Hematopoietic multipotent progenitor cell (in vitro differentiated cells): ENCODE results near the gene OR6N2. TPM values are rescaled to one million over a fixed set of nuclear protein-coding genes. Genes with fewer than 3 reads are reported as not detected.

Source experiments
- DNase-seq, 3 donors: peaks; one replicate each; pipeline ENCODE4 v3.0.0-alpha.2; 2011 to 2015; ENCODE audit warnings: low read depth in 2 of 3, low spot score in 2 of 3
- small RNA-seq: library from RNA; depleted of rRNA; stranded (forward); fragments of <200 nt; gene quantifications from one replicate; pipeline ENCODE3, GENCODE V24; 2012
- total RNA-seq: library from RNA; depleted of rRNA; stranded (reverse); fragments of >200 nt; gene quantifications from one replicate; pipeline ENCODE4 v1.2.3, GENCODE V29; 2012

Gene OR6N2
- total RNA-seq, 1 donor = not detected

DNA sequence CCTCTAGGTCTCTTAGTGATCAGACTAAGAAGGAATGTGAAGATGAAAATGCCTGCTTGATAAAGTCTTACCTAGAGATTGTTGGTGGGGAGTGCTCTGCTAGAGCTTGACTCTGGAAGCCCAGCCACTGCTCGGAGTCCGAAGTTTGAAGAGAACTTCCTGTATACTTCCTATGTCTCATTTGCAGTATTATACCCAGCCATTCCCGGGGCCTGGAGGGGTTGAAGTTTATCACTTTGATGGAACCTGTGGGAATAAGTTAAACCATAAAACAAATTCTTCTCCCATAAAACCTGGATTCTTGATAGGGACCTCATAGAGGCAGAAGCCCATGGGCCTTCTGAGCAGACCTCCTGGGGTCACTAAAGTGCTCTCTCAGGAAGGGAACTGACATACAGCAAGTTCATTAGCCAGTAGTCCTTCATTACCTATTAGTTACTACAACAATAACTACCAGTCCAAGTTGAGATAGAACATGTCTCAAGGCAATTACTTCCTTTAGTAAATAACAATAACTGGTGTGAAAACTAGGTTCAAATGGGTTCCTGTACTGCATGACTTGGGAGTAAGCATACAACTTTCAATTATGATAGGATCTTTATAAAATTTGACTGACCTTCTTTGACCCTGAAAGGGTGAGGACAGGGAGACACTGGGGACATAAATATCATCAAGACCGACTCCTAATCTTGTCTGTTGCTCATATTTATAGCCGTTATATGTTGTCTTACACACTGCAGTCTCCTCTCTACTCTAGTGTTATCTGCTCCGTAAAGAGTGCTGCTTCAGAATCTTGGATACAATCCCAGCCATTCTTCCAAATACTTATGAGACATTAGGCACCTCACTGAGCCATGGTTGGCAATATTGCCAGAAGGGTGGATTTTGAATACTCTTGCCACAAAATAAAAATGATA, 8.8 kb downstream of the OR6N2 start, which contains the start of gene OR6N1:
TSS of gene OR6N1 (minus strand) at position 246 of the 917 bp plus-strand sequence. CDS start 5,513 bp downstream, outside the sequence.
- DNase-seq = no peak

DNA sequence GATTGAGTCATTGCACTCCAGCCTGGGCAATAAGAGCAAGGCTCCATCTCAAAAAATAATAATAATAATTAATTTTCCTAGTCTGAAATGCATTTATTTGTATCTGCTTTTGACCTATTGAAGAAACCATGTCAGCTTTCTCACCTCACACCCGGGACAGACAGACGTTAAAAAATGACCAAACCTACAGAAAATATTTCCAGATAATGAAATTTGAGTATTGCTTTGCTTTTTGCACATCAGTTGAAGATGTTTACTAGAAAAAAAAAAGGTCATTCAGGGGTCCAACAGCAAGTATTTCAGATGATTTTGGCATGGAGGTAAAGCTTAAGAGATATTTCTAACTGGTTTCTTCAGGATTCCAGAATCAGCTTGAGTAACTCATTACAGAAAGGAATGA, 26.6 kb downstream of the OR6N2 start, which contains the start of gene OR6K6:
TSS of gene OR6K6 (plus strand) at position 301 of the 400 bp plus-strand sequence. CDS start 168 bp downstream, outside the sequence.
- DNase-seq = no peak

DNA sequence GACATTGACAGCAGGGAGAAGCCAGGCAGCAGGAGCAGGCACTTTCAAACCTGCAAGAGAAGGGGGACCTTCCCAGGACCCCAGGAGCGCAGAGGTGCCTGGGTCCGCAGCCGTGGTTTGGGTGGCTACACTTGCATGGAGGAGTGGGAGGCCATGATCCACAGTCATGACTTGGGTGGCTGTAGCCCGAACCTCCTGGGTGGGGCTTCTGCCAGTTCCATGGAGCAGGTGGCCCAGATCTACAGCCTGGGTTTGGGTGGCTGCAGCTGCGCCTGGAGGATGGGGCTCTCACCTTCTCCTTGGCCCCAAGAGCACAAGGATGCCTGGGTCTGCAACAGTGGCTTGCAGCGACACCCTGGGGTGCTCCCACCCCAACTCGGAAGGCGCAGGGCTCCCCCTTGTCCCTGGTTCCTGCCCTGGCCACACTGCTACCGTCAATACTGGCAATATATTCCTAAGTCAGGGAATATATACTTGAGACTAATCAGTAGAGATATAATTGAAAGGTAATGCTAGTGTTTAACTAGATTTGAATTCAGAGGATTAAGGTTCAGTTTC, 28.8 kb downstream of the OR6N2 start:
- no peak for DNase-seq

DNA sequence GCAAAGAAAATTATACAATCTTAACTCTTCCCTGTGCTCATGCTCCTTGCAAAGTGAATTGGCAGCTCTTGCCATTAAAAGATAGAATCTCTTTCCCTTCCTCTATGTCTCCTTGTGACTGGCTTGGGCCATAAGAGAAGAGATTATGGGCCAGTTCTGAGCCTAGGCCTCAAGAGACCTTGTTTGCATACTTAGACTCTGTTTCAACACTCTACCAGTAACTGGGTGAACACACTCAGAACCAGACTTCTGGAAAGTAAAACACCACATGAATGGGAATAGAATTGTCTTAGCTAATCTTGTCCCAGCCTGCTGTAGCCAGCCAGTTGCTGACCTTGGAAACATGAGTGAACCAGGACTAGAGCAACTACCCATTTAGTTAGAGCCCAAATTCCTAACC, 45.2 kb downstream of the OR6N2 start:
- DNase-seq = no peak

DNA sequence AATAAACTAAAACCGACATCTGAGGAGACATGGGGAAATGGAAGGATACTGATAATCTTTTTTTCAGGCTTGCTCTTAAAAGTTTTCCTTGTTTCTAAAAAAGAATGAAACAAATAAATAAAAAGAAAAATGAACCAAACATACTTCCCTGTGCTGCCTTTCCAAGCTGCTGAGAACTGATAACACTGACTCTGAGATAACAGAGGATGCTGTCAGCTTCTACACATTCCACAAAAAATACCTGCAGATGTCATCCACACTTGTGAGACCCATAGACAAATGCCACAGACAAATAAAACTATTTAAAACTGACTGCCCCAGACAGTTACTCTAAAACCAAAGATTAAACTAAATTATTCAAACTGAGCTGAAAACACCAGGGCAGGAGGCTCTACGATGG, 48.5 kb downstream of the OR6N2 start:
- no peak for DNase-seq

DNA sequence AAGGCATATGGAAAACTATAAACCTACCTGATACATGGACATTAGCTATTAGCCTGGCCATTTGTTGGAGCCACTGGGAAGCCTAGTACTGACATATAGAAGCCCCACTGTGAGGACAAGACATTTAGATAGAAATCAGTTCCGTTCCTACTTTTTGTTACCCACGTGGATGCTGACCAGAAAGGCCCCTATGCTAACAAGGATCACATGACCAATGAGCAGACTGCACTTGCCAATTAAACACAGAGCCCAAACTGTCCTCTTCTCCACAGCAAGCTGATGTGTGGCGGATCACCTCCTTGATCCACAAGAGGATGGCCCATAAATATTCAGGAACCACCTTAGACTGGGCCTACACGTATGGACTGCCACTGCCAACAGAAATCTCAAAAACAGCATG, 49.3 kb downstream of the OR6N2 start:
- DNase-seq = no peak

DNA sequence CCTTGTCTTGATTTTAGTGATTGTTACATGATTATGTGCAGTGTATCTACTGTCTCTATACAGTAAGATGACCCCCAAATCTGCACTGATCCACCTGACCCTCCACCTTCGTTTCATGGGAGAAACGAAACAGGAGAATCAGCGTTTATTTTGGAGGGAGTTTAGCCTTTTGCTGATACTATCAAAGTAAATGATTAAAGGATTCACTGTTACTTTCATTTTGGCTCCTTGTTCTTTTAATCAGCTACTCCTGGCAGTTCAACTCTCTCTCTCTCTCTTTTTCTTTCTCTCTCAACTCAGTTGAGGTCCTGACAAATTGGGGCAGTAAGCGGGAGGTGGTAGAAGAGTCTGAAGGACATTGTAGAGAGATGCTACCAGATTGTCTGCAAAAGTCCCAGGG, 50.6 kb downstream of the OR6N2 start:
- DNase-seq = no peak

DNA sequence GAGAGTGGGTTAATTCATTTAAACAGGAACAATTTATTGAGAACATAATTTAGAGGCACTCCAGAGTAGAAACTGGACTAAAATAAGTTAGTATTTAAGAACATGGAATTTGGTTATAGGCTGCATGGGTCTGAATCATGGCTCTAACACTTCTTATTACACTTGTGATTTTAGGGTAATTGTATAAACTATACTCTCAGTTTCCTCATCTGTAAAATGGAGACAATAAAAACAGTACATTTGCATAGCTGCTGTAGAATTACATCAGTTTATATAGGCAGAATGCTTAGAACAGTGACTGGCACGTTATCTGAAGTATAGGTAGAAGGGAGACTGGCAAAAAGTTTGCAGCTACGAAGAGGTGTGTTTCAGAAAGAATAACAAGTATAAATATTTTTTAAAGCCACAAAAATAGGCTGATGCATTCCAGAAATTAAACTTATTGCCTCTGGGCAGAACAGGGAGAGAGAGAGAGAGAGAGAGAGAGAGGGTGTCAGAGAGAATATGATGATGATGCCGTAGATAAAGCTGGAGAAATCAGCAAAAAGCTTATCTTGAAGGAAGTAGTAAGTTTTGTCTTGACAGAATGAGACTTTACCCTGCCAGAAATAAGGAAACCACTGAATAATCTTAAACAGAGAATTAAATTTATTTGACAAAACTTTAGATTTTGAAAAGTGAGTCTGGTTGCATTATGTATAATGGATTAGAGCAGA, 52.3 kb downstream of the OR6N2 start:
- DNase-seq = no peak

DNA sequence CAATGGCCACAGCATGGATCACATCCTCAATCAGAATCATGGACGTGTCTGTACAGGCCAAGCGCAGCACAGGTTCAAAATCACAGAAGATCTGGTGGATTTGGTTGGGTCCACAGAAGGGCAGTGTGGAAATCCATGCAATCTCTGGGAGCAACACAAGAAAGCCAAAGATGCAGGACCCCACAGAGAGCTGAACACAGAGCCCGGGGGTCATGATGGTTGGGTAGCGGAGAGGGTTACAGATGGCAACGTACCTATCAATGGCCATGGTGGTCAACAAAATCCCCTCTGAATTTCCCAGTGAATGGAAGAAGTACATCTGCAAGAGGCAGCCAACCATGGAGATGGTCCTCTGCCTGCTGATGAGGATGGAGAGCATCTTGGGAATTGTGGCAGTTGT, 56.6 kb downstream of the OR6N2 start:
- no peak for DNase-seq

Small RNA genes within 50 kb of the gene (small RNA-seq; reads per million reads assigned to genes)
- gene OR2AQ1P = not detected

Other genes starting within 250 kb of the OR6N2 start
- under 0.01 TPM for gene OR6Y1, start 226.8 kb downstream of the OR6N2 start, total RNA-seq
- not detected for gene OR6P1, start 210.6 kb downstream of the OR6N2 start, total RNA-seq
- not detected for gene OR10X1, start 201.3 kb downstream of the OR6N2 start, total RNA-seq
- under 0.01 TPM for gene OR10Z1, start 175.9 kb downstream of the OR6N2 start, total RNA-seq
- gene SPTA1, start 94.5 kb downstream of the OR6N2 start, total RNA-seq = 10.2 TPM
- gene OR6K2, start 80.6 kb downstream of the OR6N2 start, total RNA-seq = not detected
- gene OR6K3, start 60.5 kb downstream of the OR6N2 start, total RNA-seq = not detected
- not detected for gene OR6K6, start 26.5 kb downstream of the OR6N2 start, total RNA-seq
- gene OR6N1, start 9.0 kb downstream of the OR6N2 start, total RNA-seq = not detected
- 1.1 TPM for gene MNDA, start 50.1 kb upstream of the OR6N2 start, total RNA-seq
- gene PYHIN1, start 150.3 kb upstream of the OR6N2 start, total RNA-seq = under 0.01 TPM
- gene IFI16, start 228.7 kb upstream of the OR6N2 start, total RNA-seq = 24.5 TPM